OCI-LY1 (cell line): ENCODE measurements around the gene MACROD2.

Source experiments
- EZH2 ChIP-seq: fragments of 200-600 bp; sonication (generic), shearing (Covaris generic); IDR thresholded peaks from 2 replicates; pipeline ENCODE4 v1.8.0; 2017; ENCODE audit warnings: borderline replicate concordance, mixed run types, mild to moderate bottlenecking, antibody characterized with exemption, low read length, moderate library complexity, mixed read lengths
- TF ChIP-seq, protein P1 (sequence below): fragments of 200-600 bp; sonication (generic), shearing (Covaris generic); IDR thresholded peaks from 2 replicates; pipeline ENCODE4 v1.5.1; 2017; ENCODE audit warnings: mild to moderate bottlenecking, antibody characterized with exemption, low read length, moderate library complexity, mixed read lengths

DNA sequence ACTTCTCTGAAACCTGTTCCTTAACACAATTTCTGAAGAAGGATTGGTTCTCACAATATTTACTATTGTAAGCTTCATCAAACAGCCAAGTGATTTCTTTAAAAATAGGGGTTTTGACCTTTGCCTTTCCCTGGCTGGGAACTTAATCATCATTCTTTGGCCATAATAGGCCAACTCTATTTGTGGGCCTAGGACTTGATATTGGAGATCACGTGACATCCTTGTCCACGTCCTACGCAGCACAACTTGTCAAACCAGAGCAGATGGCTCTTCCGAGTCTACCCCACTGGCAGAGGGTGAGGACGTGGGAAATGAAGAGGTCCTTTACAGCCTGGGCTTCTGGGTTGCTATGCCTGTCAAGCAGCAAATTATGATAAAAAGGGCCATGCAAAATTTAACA lies 1547.3 kb downstream of the MACROD2 start:
- TF ChIP-seq, protein P1, sequence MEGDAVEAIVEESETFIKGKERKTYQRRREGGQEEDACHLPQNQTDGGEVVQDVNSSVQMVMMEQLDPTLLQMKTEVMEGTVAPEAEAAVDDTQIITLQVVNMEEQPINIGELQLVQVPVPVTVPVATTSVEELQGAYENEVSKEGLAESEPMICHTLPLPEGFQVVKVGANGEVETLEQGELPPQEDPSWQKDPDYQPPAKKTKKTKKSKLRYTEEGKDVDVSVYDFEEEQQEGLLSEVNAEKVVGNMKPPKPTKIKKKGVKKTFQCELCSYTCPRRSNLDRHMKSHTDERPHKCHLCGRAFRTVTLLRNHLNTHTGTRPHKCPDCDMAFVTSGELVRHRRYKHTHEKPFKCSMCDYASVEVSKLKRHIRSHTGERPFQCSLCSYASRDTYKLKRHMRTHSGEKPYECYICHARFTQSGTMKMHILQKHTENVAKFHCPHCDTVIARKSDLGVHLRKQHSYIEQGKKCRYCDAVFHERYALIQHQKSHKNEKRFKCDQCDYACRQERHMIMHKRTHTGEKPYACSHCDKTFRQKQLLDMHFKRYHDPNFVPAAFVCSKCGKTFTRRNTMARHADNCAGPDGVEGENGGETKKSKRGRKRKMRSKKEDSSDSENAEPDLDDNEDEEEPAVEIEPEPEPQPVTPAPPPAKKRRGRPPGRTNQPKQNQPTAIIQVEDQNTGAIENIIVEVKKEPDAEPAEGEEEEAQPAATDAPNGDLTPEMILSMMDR = no peak
- TF ChIP-seq EZH2 = no peak
